ENCODE measurements around the gene SHOC2. TPM values are rescaled to one million over a fixed set of nuclear protein-coding genes. Genes with fewer than 3 reads are reported as not detected.

Gene SHOC2
- polyA plus RNA-seq, 1 donor (not counting 4 experiments of a cell fraction or from before 2014, with no cell fraction given): 27.7 TPM

- H3K27me3 ChIP-seq (ENCODE audit: control insufficient read depth, extremely low read depth, insufficient read depth, low read length): no peaks in the 10 kb centered on the region
- no peaks in the 10 kb centered on the region for H3K79me2 ChIP-seq (ENCODE audit: control insufficient read depth, insufficient read depth, low read length)
- dilution Hi-C loops (cut with MboI; ENCODE audit: extremely low pct_ligation_motif_present, low sequenced_read_pairs): loop anchor here (25.0 kb wide), 1 partner anchor 575 kb away; the partner anchor contains the start of gene SMNDC1
- no peak overlapping the region for H3K9ac ChIP-seq (ENCODE audit: control insufficient read depth, extremely low read depth, insufficient read depth, low read length)
- DNase-seq (ENCODE audit: low read depth, low spot score) (no peak), FAIRE-seq (no peak)
- no peaks in the 10 kb centered on the region for H3K9me1 ChIP-seq (ENCODE audit: control insufficient read depth, extremely low read depth, insufficient read depth, low read length)
- H3K27ac ChIP-seq (ENCODE audit: control insufficient read depth, insufficient read depth, low read length): no peak overlapping the region
- no peaks in the 10 kb centered on the region for H4K20me1 ChIP-seq (ENCODE audit: control insufficient read depth, extremely low read depth, insufficient read depth, low read length)
- TF ChIP-seq EZH2 (IDR thresholded peaks at IDR 0.05; ENCODE audit: low read length): no peak
- no peak for TF ChIP-seq CTCF (optimal IDR thresholded peaks at IDR 0.05 in 1 of 3, IDR thresholded peaks at IDR 0.05 in 1 of 3, conservative IDR thresholded peaks at IDR 0.05 in 1 of 3; ENCODE audit: extremely low read depth in 1 of 3, insufficient read depth in 2 of 3, low read length in 3 of 3)
- H2AFZ ChIP-seq (ENCODE audit: control insufficient read depth, low read length): no peak overlapping the region
- peaks cover 0 to 8% of the 10 kb centered on the region in 2 experiments for H3K36me3 ChIP-seq (ENCODE audit: control insufficient read depth in 2 of 2, extremely low read depth in 1 of 2, insufficient read depth in 2 of 2, low read length in 2 of 2)
- H3K4me2 ChIP-seq (ENCODE audit: control insufficient read depth, extremely low read depth, insufficient read depth, low read depth, low read length): no peak overlapping the region
- H3K9me3 ChIP-seq (ENCODE audit: control insufficient read depth, low read depth, low read length): no peaks in the 10 kb centered on the region
- H3K4me3 ChIP-seq (ENCODE audit: control insufficient read depth in 2 of 3, extremely low read depth in 1 of 3, insufficient read depth in 2 of 3, low read depth in 1 of 3, low read length in 3 of 3): no peak overlapping the region
- no peaks in the 10 kb centered on the region for H3K4me1 ChIP-seq (ENCODE audit: control insufficient read depth, extremely low read depth, insufficient read depth, low read length)
Measured at GRCh38 chr10:110887560-110887959, 31.8 kb upstream of the SHOC2 start.

- H3K4me2 ChIP-seq (ENCODE audit: control insufficient read depth, extremely low read depth, insufficient read depth, low read depth, low read length): no peak overlapping the region
- H4K20me1 ChIP-seq (ENCODE audit: control insufficient read depth, extremely low read depth, insufficient read depth, low read length): no peaks in the 10 kb centered on the region
- no peak overlapping the region for H3K4me3 ChIP-seq (ENCODE audit: control insufficient read depth in 2 of 3, extremely low read depth in 1 of 3, insufficient read depth in 2 of 3, low read depth in 1 of 3, low read length in 3 of 3)
- H3K9me1 ChIP-seq (ENCODE audit: control insufficient read depth, extremely low read depth, insufficient read depth, low read length): no peaks in the 10 kb centered on the region
- dilution Hi-C loops (cut with MboI; ENCODE audit: extremely low pct_ligation_motif_present, low sequenced_read_pairs): loop anchor here (25.0 kb wide), 1 partner anchor 580 kb away; the partner anchor contains the start of gene SMNDC1
- H3K79me2 ChIP-seq (ENCODE audit: control insufficient read depth, insufficient read depth, low read length): no peaks in the 10 kb centered on the region
- FAIRE-seq: no peak
- no peak overlapping the region for H3K9ac ChIP-seq (ENCODE audit: control insufficient read depth, extremely low read depth, insufficient read depth, low read length)
- peaks cover 6 to 8% of the 10 kb centered on the region in 2 experiments for H3K36me3 ChIP-seq (ENCODE audit: control insufficient read depth in 2 of 2, extremely low read depth in 1 of 2, insufficient read depth in 2 of 2, low read length in 2 of 2)
- no peaks in the 10 kb centered on the region for H3K4me1 ChIP-seq (ENCODE audit: control insufficient read depth, extremely low read depth, insufficient read depth, low read length)
- no peak overlapping the region for H3K27ac ChIP-seq (ENCODE audit: control insufficient read depth, insufficient read depth, low read length)
- H3K27me3 ChIP-seq (ENCODE audit: control insufficient read depth, extremely low read depth, insufficient read depth, low read length): no peaks in the 10 kb centered on the region
- TF ChIP-seq CTCF (optimal IDR thresholded peaks at IDR 0.05 in 1 of 3, IDR thresholded peaks at IDR 0.05 in 1 of 3, conservative IDR thresholded peaks at IDR 0.05 in 1 of 3; ENCODE audit: extremely low read depth in 1 of 3, insufficient read depth in 2 of 3, low read length in 3 of 3) (no peak), EZH2 (IDR thresholded peaks at IDR 0.05; ENCODE audit: low read length) (no peak)
- no peak overlapping the region for H2AFZ ChIP-seq (ENCODE audit: control insufficient read depth, low read length)
- no peak for DNase-seq (ENCODE audit: low read depth, low spot score)
- H3K9me3 ChIP-seq (ENCODE audit: control insufficient read depth, low read depth, low read length): no peaks in the 10 kb centered on the region
Measured at GRCh38 chr10:110892602-110893288, 26.7 kb upstream of the SHOC2 start.
